NB4 (cell line): ENCODE results near the gene CDSN.

Experiments used
- CTCF ChIP-seq: IDR thresholded peaks from one replicate; pipeline ENCODE4 v1.5.1; 2012; ENCODE audit warnings: low read depth, low read length
- MYC ChIP-seq: IDR thresholded peaks from 2 replicates; pipeline ENCODE4 v1.6.1; 2011; ENCODE audit warnings: low read depth, low read length
- POLR2A ChIP-seq: IDR thresholded peaks from 2 replicates; pipeline ENCODE4 v1.6.1; 2011; ENCODE audit warnings: mild to moderate bottlenecking; ENCODE audit not compliant: insufficient read length; ENCODE audit errors: extremely low read depth
- TF ChIP-seq, protein P1 (sequence below): IDR thresholded peaks from 2 replicates; pipeline ENCODE4 v1.6.1; 2011; ENCODE audit warnings: low read depth, low read length

- no peak for TF ChIP-seq CTCF
- no peak for TF ChIP-seq POLR2A
- TF ChIP-seq, protein P1, sequence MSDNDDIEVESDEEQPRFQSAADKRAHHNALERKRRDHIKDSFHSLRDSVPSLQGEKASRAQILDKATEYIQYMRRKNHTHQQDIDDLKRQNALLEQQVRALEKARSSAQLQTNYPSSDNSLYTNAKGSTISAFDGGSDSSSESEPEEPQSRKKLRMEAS, result no peak
- TF ChIP-seq MYC, result no peak
Measured at GRCh38 chr6:31157513-31158139, 37.4 kb upstream of the CDSN start, which contains the start of gene CCHCR1.
